Prostate gland (tissue), 2 donors: ENCODE results near the gene HYAL4.

Source experiments
- CTCF ChIP-seq, 4 experiments: fragments of 200-600 bp in 2 of 4; fragments of 450-650 bp in 2 of 4; sonication (generic) in 2 of 4; IDR thresholded peaks; 1 replicate in 3 of 4; 2 replicates in 1 of 4; pipeline ENCODE4 v1.5.1; 2016 to 2019; ENCODE audit warnings: antibody characterized with exemption in 4 of 4, mild to moderate bottlenecking in 2 of 4, moderate library complexity in 2 of 4
- POLR2A ChIP-seq: fragments of 450-650 bp; IDR thresholded peaks from one replicate; pipeline ENCODE4 v1.6.1; 2016; ENCODE audit warnings: antibody characterized with exemption, mild to moderate bottlenecking
- POLR2AphosphoS5 ChIP-seq: sonication (generic); formaldehyde crosslinking; IDR thresholded peaks from one replicate; pipeline ENCODE4 v1.6.1; 2017; ENCODE audit warnings: antibody characterized with exemption

GRCh38 chr7:123865517-123866117, 20.6 kb downstream of the HYAL4 start:
- peak; percentile 46 to 81 (median 78) for TF ChIP-seq CTCF (IDR thresholded peaks at IDR 0.05)
- TF ChIP-seq POLR2A, result no peak
- no peak for TF ChIP-seq POLR2AphosphoS5
